A673 (cell line): Measurements from ENCODE around the gene FMNL1. TPM values are rescaled to one million over a fixed set of nuclear protein-coding genes. Genes with fewer than 3 reads are reported as not detected.

ENCODE experiments used
- BruUV-seq: library from RNA; stranded (reverse); fragments of 400-500 nt; replicated peaks from 2 replicates; lab custom pipeline; 2021; lab: Mats Ljungman, UMichigan
- CTCF ChIA-PET: fragments of 300-600 bp; sonication (Branson Sonifier 250); formaldehyde crosslinking; loops from one replicate; lab custom pipeline; 2022; ENCODE audit warnings: antibody characterized with exemption; lab: Charles Lee
- POLR2A ChIA-PET: fragments of 300-600 bp; sonication (Branson Sonifier 250); formaldehyde crosslinking; loops from one replicate; lab custom pipeline; 2022; ENCODE audit warnings: antibody characterized with exemption; ENCODE audit not compliant: low non-redundant PET; lab: Charles Lee
- DNase-seq: peaks from one replicate; pipeline ENCODE4 v3.0.0-alpha.2; 2015; ENCODE audit warnings: low spot score
- H3K27ac ChIP-seq: fragments of 200-600 bp; sonication (generic); 2 replicates; pipeline ENCODE4 v1.5.1; 2016; ENCODE audit warnings: mixed run types, low read depth, mild to moderate bottlenecking, mixed read lengths, antibody characterized with exemption, low read length; ENCODE audit not compliant: poor library complexity, severe bottlenecking
- H3K27me3 ChIP-seq: fragments of 200-600 bp; sonication (generic); replicated peaks from 2 replicates; pipeline ENCODE4 v1.6.1; 2017; ENCODE audit warnings: mixed run types, low read depth, mild to moderate bottlenecking, mixed read lengths, antibody characterized with exemption, low read length; ENCODE audit not compliant: insufficient read depth, poor library complexity
- H3K36me3 ChIP-seq: fragments of 200-600 bp; sonication (generic); 2 replicates; pipeline ENCODE4 v1.6.1; 2016; ENCODE audit warnings: mixed run types, mild to moderate bottlenecking, mixed read lengths, antibody characterized with exemption, low read length; ENCODE audit not compliant: insufficient read depth, poor library complexity, severe bottlenecking
- H3K4me1 ChIP-seq: fragments of 200-600 bp; sonication (generic); 2 replicates; pipeline ENCODE4 v1.6.1; 2017; ENCODE audit warnings: mixed run types, mild to moderate bottlenecking, mixed read lengths, antibody characterized with exemption, low read length; ENCODE audit not compliant: insufficient read depth, poor library complexity, severe bottlenecking
- H3K4me3 ChIP-seq: fragments of 200-600 bp; sonication (generic); 2 replicates; pipeline ENCODE4 v1.5.1; 2016; ENCODE audit warnings: low read depth, mixed run types, mild to moderate bottlenecking, mixed read lengths, low read length; ENCODE audit not compliant: poor library complexity, severe bottlenecking
- H3K9me3 ChIP-seq: fragments of 200-600 bp; sonication (generic); 2 replicates; pipeline ENCODE4 v1.6.1; 2016; ENCODE audit warnings: mixed run types, low read depth, mild to moderate bottlenecking, mixed read lengths, antibody characterized with exemption, low read length; ENCODE audit not compliant: poor library complexity, severe bottlenecking
- EZH2 ChIP-seq: fragments of 200-600 bp; sonication (generic); IDR thresholded peaks from 2 replicates; pipeline ENCODE4 v1.6.1; 2017; ENCODE audit warnings: borderline replicate concordance, low read depth, mild to moderate bottlenecking, mixed read lengths, antibody characterized with exemption, low read length; ENCODE audit not compliant: poor library complexity, severe bottlenecking
- intact Hi-C: fragments of 100-400 bp; cut with micrococcal nuclease; formaldehyde crosslinking; loops from one replicate; pipeline ENCODE4 v1.10.0; 2022; ENCODE audit not compliant: unreplicated experiment
- total RNA-seq: library from RNA; stranded (reverse); gene quantifications from 2 replicates; pipeline ENCODE4 v1.2.3, GENCODE V29; 2021
- TF ChIP-seq, protein P1 (sequence below): fragments of 300-800, 200-600 bp; sonication (generic); conservative IDR thresholded peaks from 2 replicates; pipeline ENCODE4 v1.5.1; 2017; ENCODE audit warnings: low read depth, mild to moderate bottlenecking, antibody characterized with exemption, low read length, moderate library complexity, mixed read lengths

FMNL1 gene
- total RNA-seq, 1 experiment from 2014 or later: 1.0 TPM

DNA sequence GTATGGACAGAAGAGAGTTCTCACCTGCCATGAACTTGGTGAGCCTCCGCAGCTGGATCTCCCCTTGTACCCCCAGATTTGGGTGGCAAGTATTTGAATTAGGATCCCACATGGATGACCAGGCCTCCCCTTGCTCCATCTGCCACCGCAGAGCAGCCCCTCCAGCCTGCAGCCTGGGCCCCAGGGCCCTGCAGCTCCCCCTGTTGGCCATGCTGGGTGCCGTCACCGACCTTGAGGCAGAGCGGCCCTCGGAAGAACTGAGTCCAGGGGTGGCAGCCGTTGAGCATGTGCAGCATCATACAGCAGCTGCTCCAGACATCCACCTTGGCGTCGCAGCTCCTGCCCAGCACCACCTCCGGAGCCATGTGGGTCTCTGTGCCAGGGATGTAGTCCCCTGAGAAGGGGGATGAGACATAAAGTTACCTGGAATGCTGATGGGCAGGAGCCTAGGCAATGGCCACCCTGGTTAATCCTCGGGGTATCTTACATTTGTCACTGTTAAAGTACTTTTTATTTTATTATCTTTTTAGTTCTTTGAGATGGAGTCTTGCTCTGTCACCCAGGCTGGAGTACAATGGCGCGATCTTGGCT, 49.2 kb downstream of the FMNL1 start:
- ChIA-PET POLR2A (no interaction called here), CTCF (no interaction called here)
- Histone ChIP-seq H3K9me3 (no peaks in the 10 kb centered on the region), H3K4me3 (no peak overlapping the region), H3K4me1 (no peaks in the 10 kb centered on the region), H3K27me3 (no peaks in the 10 kb centered on the region), H3K27ac (no peak overlapping the region), H3K36me3 (no peaks in the 10 kb centered on the region)
- intact Hi-C loops: no loop called here
- peak; percentile 22 for DNase-seq
- BruUV-seq: no TSS peak
- TF ChIP-seq, protein P1, sequence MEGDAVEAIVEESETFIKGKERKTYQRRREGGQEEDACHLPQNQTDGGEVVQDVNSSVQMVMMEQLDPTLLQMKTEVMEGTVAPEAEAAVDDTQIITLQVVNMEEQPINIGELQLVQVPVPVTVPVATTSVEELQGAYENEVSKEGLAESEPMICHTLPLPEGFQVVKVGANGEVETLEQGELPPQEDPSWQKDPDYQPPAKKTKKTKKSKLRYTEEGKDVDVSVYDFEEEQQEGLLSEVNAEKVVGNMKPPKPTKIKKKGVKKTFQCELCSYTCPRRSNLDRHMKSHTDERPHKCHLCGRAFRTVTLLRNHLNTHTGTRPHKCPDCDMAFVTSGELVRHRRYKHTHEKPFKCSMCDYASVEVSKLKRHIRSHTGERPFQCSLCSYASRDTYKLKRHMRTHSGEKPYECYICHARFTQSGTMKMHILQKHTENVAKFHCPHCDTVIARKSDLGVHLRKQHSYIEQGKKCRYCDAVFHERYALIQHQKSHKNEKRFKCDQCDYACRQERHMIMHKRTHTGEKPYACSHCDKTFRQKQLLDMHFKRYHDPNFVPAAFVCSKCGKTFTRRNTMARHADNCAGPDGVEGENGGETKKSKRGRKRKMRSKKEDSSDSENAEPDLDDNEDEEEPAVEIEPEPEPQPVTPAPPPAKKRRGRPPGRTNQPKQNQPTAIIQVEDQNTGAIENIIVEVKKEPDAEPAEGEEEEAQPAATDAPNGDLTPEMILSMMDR: peak; percentile 57
- no peak for TF ChIP-seq EZH2

DNA sequence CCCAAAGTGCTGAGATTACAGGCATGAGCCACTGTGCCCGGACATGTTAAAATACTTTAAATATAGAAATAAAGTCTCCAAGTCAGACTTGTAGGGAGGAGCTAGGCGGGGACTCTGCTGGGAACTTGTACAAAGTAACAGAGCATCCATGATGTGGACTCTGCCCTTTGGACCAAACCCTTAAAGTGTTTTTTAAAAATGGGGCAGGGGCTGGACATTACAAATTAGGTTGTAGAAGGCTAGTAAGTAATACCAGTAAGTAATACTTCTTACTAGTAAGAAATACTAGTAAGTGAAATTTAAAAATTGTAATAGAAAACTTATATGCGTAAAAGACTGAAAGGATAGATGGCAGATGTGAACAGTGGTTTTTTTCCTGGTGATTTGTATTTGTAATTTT, 49.9 kb downstream of the FMNL1 start:
- intact Hi-C loops: no loop called here
- no TSS peak for BruUV-seq
- no peak overlapping the region for H3K27ac ChIP-seq
- POLR2A ChIA-PET: no interaction called here
- TF ChIP-seq EZH2: no peak
- TF ChIP-seq, protein P1: no peak
- H3K36me3 ChIP-seq: no peaks in the 10 kb centered on the region
- no peaks in the 10 kb centered on the region for H3K4me1 ChIP-seq
- H3K27me3 ChIP-seq: no peaks in the 10 kb centered on the region
- CTCF ChIA-PET: interaction anchor here (0.6 kb wide), 1 partner anchor 37 kb away, joined by 8 read pairs; no protein-coding TSS in a partner anchor
- no peaks in the 10 kb centered on the region for H3K9me3 ChIP-seq
- no peak for DNase-seq
- no peak overlapping the region for H3K4me3 ChIP-seq

DNA sequence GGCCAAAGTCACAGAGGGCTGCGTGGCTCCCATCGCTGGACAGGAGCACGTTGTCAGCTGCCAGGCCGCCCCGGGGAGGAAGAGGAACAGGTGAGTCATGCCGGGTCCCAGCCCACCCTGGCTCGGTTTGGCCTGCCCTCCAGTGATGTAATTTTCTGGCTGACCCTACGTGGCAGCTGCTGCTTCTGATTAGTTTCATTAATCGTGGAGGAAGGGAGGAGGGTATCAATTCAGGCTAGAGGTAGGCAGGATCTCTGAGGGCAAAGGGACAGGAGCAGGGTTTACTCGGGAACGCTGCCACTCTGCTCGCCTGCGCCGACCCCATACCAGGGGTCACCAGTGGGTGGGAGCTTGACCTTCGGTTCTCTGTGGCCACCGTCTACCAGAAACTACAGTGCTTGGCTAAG, 51.9 kb downstream of the FMNL1 start:
- intact Hi-C loops: no loop called here
- Histone ChIP-seq H3K4me3 (no peak overlapping the region), H3K4me1 (peaks cover 4% of the 10 kb centered on the region), H3K27ac (no peak overlapping the region), H3K36me3 (no peaks in the 10 kb centered on the region), H3K27me3 (no peaks in the 10 kb centered on the region), H3K9me3 (no peaks in the 10 kb centered on the region)
- TF ChIP-seq, protein P1: no peak
- TF ChIP-seq EZH2: no peak
- no TSS peak for BruUV-seq
- no peak for DNase-seq
- POLR2A ChIA-PET: no interaction called here
- CTCF ChIA-PET: no interaction called here
